HEK293T (cell line): ENCODE measurements around the gene HIVEP3.

Experiments used
- ARNT ChIP-seq: fragments of 450-650 bp; IDR thresholded peaks from 2 replicates; pipeline ENCODE4 v1.6.1; 2017; ENCODE audit warnings: mild to moderate bottlenecking
- BHLHE40 ChIP-seq: fragments of 450-650 bp; IDR thresholded peaks from 2 replicates; pipeline ENCODE4 v1.6.1; 2016; ENCODE audit warnings: mild to moderate bottlenecking, moderate library complexity, borderline replicate concordance
- ELF4 ChIP-seq: fragments of 450-650 bp; IDR thresholded peaks from 2 replicates; pipeline ENCODE4 v1.6.1; 2017; ENCODE audit warnings: antibody characterized with exemption
- FOXK2 ChIP-seq: fragments of 450-650 bp; IDR thresholded peaks from 2 replicates; pipeline ENCODE4 v1.6.1; 2016; ENCODE audit warnings: mild to moderate bottlenecking
- FOXM1 ChIP-seq: fragments of 450-650 bp; IDR thresholded peaks from 2 replicates; pipeline ENCODE4 v1.6.1; 2017; ENCODE audit warnings: mild to moderate bottlenecking, borderline replicate concordance
- SP1 ChIP-seq: fragments of 450-650 bp; IDR thresholded peaks from 2 replicates; pipeline ENCODE4 v1.6.1; 2017
- SUZ12 ChIP-seq: fragments of 450-650 bp; IDR thresholded peaks from 2 replicates; pipeline ENCODE4 v1.6.1; 2016; ENCODE audit warnings: mild to moderate bottlenecking
- TARDBP ChIP-seq: fragments of 450-650 bp; IDR thresholded peaks from 2 replicates; pipeline ENCODE4 v1.6.1; 2016

GRCh38 chr1:41672641-41673361 lies 245.9 kb downstream of the HIVEP3 start:
- TF ChIP-seq ELF4, result no peak
- TF ChIP-seq FOXM1, result no peak
- TF ChIP-seq TARDBP, result no peak
- TF ChIP-seq BHLHE40, result no peak
- TF ChIP-seq SP1, result no peak
- TF ChIP-seq ARNT, result no peak
- no peak for TF ChIP-seq FOXK2
- no peak for TF ChIP-seq SUZ12
